Stimulated activated CD8-positive, alpha-beta memory T cell treated with anti-CD3 and anti-CD28 coated beads, Interleukin-7, amount 100 ng/mL, for 1 hour (primary cell): Measurements from ENCODE around the gene PRSS12.
"Not testable (repeated sequence)": the region's sequence is repeated elsewhere in the genome, so short reads cannot be mapped to it uniquely, and the experiment has no call there.

Experiments used
- DNase-seq, 2 donors: peaks; one replicate each; pipeline ENCODE4 v3.0.0-alpha.2; 2020; ENCODE audit warnings: low read depth in 2 of 2

PRSS12 gene

GRCh38 chr4:118325431-118325830 lies 27.4 kb downstream of the PRSS12 start:
- no peak for DNase-seq

GRCh38 chr4:118322831-118323502 lies 29.8 kb downstream of the PRSS12 start:
- DNase-seq = no peak

- DNase-seq = no peak
Observed at GRCh38 chr4:118318931-118319330, 33.9 kb downstream of the PRSS12 start.

GRCh38 chr4:118317691-118318090 lies 35.1 kb downstream of the PRSS12 start:
- DNase-seq = no peak

GRCh38 chr4:118314221-118314620 lies 38.6 kb downstream of the PRSS12 start:
- DNase-seq = no peak

- no peak for DNase-seq
Observed at GRCh38 chr4:118313098-118313497, 39.7 kb downstream of the PRSS12 start.

- no peak for DNase-seq
Observed at GRCh38 chr4:118308306-118309030, 44.3 kb downstream of the PRSS12 start.

- DNase-seq = no peak
Observed at GRCh38 chr4:118307643-118308042, 45.2 kb downstream of the PRSS12 start.

GRCh38 chr4:118299619-118300018 lies 53.2 kb downstream of the PRSS12 start:
- not testable (repeated sequence) for DNase-seq

GRCh38 chr4:118296729-118297128 lies 56.1 kb downstream of the PRSS12 start:
- DNase-seq = no peak

- DNase-seq = no peak
Observed at GRCh38 chr4:118290951-118291350, 61.9 kb downstream of the PRSS12 start.

GRCh38 chr4:118289794-118290193 lies 63.0 kb downstream of the PRSS12 start:
- no peak for DNase-seq

GRCh38 chr4:118287711-118288451 lies 64.9 kb downstream of the PRSS12 start:
- no peak for DNase-seq

- no peak for DNase-seq
Observed at GRCh38 chr4:118286685-118287084, 66.1 kb downstream of the PRSS12 start.

GRCh38 chr4:118285931-118286330 lies 66.9 kb downstream of the PRSS12 start:
- no peak for DNase-seq

GRCh38 chr4:118284169-118284568 lies 68.6 kb downstream of the PRSS12 start:
- DNase-seq = no peak

GRCh38 chr4:118282692-118283091 lies 70.1 kb downstream of the PRSS12 start:
- no peak for DNase-seq

GRCh38 chr4:118281611-118282442 lies 71.0 kb downstream of the PRSS12 start:
- DNase-seq = no peak

GRCh38 chr4:118280501-118281218 lies 72.1 kb downstream of the PRSS12 start:
- DNase-seq = no peak

GRCh38 chr4:118279920-118280432 lies 72.8 kb downstream of the PRSS12 start:
- DNase-seq = no peak

GRCh38 chr4:118279328-118279727 lies 73.5 kb downstream of the PRSS12 start:
- no peak for DNase-seq
